ENCODE measurements around the gene CHIA.

The CHIA gene

DNA sequence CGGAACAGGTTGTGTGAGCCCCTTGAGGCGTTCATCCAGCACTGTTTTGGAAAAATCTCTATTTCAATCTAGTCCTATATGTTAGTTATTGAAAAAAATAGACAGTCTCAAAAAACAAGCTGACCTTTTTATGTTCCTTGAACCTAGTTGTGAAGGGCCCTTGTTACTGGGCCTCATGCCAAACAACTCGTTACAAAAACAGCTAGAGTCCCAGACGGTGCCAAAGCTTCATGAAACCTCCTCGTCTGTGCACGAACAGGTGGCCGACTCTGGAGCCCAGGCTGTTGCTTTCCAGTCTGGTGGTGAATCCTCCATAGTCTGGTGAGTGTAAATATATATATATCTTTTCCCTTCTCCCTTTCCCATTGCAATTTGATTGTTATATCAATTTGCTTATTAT lies at the start of gene CHIA:
CHIA (plus strand) TSS at position 222 of the 400 bp plus-strand sequence. CDS start 19,617 bp downstream, outside the sequence.
- no peak for DNase-seq

GRCh38 chr1:111241797-111242196 lies 48.9 kb upstream of the CHIA start:
- no peak for DNase-seq

GRCh38 chr1:111242805-111243523 lies 47.7 kb upstream of the CHIA start:
- DNase-seq = no peak

GRCh38 chr1:111247125-111247838 lies 43.4 kb upstream of the CHIA start:
- no peak for DNase-seq

DNA sequence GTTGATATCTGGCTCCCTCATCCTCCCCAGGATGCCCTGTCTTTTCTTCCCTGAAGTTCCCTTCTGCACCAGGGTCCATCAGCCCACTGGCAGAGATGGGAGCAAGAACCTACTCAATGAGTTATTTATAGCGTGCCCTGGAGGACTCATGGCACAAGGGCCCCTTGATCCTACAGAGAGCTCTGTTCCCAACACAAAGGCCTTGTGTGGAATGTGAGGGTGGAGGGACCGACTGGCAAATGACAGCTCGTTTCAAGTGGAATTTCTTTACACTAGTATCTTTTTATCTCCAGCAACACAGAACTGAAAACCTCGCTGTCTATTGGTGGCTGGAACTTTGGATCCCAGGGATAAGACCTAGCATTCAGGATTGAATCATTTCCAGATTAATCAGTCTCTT lies 40.7 kb upstream of the CHIA start:
- no peak for DNase-seq

GRCh38 chr1:111251570-111251969 lies 39.1 kb upstream of the CHIA start:
- no peak for DNase-seq

- no peak for DNase-seq
Measured at GRCh38 chr1:111252786-111253185, 37.9 kb upstream of the CHIA start.

- no peak for DNase-seq
Measured at GRCh38 chr1:111253876-111254275, 36.8 kb upstream of the CHIA start.

DNA sequence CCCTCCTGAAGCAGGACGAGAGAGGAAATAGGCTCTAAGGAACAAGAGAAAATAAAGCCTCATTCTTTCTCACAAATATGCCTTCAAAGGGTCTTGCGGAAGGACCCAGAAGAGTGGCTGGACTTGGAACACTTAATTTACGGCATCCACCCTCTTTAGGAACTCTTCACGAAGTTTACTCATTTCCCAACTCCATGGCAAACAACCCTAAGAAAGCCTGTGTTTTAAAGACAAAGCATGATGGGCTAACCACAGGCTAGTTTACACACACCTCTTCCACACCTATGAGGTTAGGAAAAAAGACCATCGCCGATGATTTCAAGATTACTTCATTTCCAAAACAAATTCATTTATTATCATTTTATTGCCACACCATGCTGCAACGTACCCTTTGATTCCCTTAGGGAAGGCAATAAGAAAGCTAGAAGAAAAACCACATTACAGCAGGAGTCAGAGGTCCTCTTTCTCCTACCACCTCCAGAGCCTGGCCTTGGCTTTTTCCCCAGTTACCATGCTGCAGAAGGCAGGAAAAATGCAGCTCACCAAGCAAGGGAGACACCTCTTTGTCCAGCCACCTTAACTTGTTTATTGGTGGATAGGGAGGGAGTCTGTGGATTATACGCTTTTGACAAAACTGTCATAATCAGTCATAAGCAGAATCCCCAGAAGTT lies 33.5 kb upstream of the CHIA start:
- no peak for DNase-seq

DNA sequence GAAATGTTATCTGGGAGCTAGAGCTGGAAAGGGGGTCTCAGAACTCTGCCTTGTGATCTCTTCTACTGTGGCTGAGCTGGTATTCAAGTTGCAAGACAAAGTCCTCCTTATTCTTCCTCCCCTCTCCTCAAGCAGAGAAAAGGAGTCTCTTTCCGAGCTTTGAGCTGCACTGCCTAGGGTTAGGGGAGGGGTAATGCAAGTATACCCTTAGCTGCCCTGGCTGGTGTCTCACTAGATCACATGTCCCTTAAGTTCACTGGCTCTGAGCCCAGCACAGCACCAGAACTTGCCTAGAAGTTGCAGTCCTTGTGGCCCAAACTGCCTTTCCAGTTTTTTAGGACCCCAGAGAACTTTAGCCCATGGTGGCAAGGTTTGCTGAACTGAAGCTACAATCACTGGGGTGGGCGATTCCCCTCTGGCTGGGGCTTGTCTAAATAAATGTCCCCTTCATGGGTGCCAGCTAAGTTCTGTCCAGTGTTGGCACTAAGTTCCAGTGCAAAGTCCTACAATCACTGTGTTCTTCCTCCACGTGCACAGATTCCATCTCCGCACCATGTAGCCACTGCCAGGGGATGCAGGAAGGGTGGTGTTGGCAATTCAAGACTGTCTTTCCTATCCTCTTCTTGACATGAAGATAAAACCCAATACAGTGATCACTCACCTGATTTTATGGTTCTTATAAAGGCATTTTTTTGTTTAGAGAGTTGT lies 22.7 kb upstream of the CHIA start:
- no peak for DNase-seq

DNA sequence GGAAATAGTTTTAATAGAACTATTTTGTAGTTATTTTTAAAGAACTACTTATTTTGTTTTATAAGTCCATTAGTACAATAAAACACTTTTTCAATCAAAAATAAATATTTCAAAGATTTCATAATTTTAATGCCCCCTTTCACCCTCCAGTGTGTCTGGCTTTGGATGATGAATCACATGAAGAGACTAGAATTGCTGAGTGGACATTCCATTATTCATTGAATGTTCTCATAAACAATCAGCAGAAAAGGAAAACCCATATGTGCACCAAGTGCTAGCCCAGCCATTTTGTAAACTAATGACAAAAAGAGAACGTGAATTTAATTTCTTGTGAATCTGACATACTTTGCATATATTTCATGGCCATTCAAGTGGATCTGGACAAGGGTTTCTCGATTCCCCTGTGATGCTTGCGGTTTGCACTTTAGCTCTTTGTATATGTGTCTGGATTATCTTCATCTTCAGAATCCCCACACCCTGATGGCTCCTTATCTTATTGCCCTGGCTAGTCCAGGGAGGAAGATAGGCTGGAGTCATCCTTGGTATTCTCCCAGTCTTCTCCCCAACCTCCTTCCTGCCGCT lies 20.7 kb upstream of the CHIA start:
- no peak for DNase-seq

DNA sequence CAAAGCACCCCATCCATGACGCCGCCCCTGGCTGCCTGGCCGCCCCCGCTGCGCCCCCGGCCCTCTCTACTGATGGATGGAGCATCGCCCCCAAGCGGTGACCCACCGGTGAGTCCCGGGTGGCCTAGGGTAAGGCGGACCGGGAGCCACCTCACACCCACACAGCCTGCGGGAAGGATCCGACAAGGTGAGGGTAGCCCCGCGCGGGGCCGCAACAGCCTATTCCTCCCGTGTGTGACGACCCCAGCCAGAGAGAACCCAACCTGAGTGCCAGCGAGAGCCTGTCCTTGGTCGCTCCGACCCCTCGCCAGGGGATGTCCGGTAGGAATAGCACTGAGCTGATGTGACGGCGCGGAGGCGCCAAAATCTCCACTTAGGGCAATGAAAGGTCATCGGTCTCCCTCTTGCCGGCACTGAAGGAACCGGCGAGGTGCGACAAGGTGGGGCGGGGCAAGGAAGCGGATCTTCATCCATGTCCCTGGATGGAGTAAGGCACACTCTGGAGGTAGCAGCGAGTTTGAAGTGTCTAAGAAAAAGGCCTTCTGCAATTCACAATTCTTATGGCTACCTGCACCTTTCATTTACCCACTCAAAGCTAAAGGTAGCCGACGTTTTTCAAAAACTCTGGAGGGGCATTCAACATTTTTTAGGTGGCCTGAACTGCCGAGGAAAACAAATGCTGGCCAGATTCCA lies 19.7 kb upstream of the CHIA start:
- DNase-seq = no peak

GRCh38 chr1:111271464-111271801 lies 19.2 kb upstream of the CHIA start:
- DNase-seq = no peak

DNA sequence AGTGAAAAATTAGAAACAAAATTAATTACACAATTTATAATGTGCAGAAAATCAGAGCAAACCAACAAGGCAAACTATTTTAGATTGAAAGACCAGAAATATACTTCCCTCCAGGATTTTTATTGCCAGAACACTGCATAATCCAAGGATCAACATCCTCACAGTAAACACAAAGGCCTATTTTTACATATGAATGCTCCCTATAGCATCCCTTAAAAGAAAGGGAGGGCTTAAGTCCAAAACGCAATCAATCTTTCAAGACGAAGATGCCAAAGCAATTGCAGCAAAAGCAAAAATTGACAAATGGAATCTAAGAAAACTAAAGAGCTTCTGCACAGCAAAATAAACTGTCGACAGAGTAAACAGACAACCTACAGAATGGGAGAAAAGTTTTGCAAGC lies 18.6 kb upstream of the CHIA start:
- no peak for DNase-seq

- no peak for DNase-seq
Measured at GRCh38 chr1:111274653-111275052, 16.0 kb upstream of the CHIA start.

DNA sequence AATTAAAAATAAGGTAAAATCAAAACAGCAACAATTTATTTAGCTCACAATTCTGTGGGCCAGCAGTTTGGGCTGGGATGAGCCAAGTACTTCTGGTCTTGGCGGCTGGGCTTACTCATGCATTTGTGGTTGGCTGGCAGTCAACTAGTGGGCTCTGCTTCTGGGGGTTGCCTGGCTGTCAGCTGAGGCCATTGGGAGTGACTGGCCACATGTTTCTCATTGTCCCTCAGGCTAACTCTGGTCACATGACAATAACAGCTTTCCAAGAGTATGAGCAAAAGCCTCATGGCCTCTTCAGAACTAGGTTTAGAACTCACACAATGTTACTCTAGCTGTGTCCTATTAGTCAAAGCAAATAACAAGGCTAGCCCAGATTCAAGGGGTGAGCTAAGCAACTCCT lies 15.6 kb upstream of the CHIA start:
- no peak for DNase-seq

DNA sequence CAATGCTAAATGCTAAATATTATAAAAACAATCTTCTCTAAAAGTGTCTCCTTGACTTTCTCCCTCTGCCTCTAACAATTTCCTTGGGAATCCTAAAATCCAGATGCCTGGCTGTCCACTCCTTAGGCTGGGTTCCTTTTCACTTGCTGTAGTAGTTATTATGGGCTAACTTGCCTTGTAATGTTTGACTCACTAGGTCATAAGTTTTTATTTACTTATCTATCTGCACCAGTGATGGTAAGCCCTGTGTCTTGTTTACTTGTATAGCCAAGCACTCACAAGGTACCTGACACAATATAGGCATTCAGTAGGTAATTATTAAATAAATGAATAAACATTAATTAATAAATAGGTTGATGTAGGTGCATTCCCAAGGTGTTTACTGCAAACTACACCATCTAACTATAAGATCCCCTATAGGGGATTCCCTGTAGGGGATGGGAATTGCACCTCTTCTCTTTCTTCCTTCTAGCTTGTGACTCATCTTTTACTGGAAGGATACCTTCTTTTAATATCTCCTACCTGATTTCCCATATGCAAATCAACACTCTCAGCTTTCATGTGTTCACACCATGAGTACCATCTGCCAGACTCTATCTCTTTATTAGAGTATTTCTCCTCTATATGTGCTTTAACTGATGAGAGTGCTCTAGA lies 14.7 kb upstream of the CHIA start:
- no peak for DNase-seq

GRCh38 chr1:111279144-111279543 lies 11.5 kb upstream of the CHIA start:
- no peak for DNase-seq

DNA sequence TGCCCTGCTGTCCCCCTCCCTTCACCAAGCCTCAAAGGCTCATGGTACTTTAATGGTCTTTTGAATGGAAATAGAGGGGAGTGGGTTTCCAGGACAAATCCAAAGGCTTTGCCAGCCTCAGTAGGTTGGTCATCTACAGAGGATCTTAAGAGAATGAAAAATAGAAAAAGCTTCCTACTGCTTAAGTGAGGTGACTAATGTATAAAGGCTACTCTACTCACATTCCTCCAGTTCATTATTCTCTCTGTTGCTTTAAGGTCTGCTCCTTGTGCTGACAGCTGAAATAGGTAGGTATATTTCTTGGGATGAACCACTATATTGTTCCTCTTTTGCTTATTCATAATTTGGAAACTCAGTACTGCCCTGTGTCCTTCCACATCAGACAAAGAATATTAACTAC lies 10.4 kb upstream of the CHIA start:
- DNase-seq = no peak

DNA sequence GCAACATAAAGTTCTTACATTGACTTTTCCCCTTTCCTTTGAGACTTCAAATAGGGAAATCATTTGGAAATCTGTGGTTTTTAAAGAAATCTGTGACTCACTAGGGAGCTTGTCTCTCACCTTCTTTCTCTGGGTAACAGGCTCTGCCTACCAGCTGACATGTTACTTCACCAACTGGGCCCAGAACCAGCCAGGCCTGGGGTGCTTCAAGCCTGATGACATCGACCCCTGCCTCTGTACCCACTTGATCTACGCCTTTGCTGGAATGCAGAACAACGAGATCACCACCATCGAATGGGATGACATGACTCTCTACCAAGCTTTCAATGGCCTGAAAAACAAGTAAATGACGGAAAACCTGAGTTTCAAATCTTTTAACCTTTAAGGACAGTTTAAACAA lies 9.2 kb upstream of the CHIA start:
- no peak for DNase-seq

GRCh38 chr1:111283838-111284237 lies 6.8 kb upstream of the CHIA start:
- no peak for DNase-seq

- DNase-seq = no peak
Measured at GRCh38 chr1:111285879-111286278, 4.8 kb upstream of the CHIA start.
